ENCODE results near the gene RTKN2. TPM values are rescaled to one million over a fixed set of nuclear protein-coding genes. Genes with fewer than 3 reads are reported as not detected.

The RTKN2 gene
- total RNA-seq, 1 experiment from 2014 or later: 14.4 TPM

DNA sequence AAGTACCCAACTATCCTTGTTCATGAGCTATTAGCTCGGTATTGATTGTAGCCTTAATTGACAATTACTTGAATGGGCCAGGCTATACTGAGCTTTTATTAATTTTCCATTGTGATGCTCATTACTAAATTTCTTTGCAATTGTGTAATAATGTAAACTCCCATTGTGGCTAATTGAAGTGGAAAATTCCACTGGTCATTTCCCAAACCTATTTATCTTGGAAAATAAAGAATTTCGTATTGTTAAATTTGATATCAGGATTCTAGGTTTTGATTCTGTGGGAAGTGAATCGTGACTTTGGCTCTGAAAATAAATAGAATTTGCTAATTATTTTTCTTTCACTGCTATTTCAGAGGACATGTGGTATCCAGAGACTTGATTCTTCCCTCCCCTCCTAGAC is 111.0 kb downstream of the RTKN2 start:
- H3K18ac ChIP-seq (ENCODE audit: insufficient read length, low read depth, low read length): no peak overlapping the region
- H4K5ac ChIP-seq (ENCODE audit: insufficient read length, low read depth, low read length): no peak overlapping the region
- no peak overlapping the region for H3K27ac Mint-ChIP-seq
- H3K27me3 Mint-ChIP-seq (ENCODE audit: low read depth): no peaks in the 10 kb centered on the region; the same call in 1 of the 2 replicates
- H3K4me2 ChIP-seq (ENCODE audit: insufficient read depth, insufficient read length, low read length): no peak overlapping the region
- no peak overlapping the region for H2BK5ac ChIP-seq (ENCODE audit: insufficient read length, low read length)
- no peak overlapping the region for H2BK120ac ChIP-seq (ENCODE audit: low read depth, low read length, poor library complexity, severe bottlenecking)
- H3K36me3 Mint-ChIP-seq (ENCODE audit: insufficient read depth in 1 of 3, low read depth in 3 of 3): no peaks in the 10 kb centered on the region
- WGBS (ENCODE audit: extremely low coverage, insufficient read length, low lambda C conversion rate): no CpG with 5 or more reads among the region's 3 CpGs
- no peak overlapping the region for H3K27ac ChIP-seq (ENCODE audit: insufficient read length, low read depth, low read length)
- H3K56ac ChIP-seq (ENCODE audit: insufficient read length, low read depth, low read length): no peak overlapping the region
- H3K9me3 Mint-ChIP-seq: no peaks in the 10 kb centered on the region
- H3K9ac ChIP-seq (ENCODE audit: extremely low read depth, insufficient read length, low read length): no peak overlapping the region
- H2BK15ac ChIP-seq (ENCODE audit: low read depth, low read length): no peak overlapping the region
- H3K23me2 ChIP-seq (ENCODE audit: insufficient read length, low read depth, low read length, poor library complexity, severe bottlenecking): no peaks in the 10 kb centered on the region
- H2BK12ac ChIP-seq (ENCODE audit: insufficient read length, low read depth, low read length): no peak overlapping the region
- no peak overlapping the region for H2BK20ac ChIP-seq (ENCODE audit: low read depth, low read length, poor library complexity, severe bottlenecking)
- H3K27me3 ChIP-seq (ENCODE audit: insufficient read depth, low read length): no peaks in the 10 kb centered on the region
- no peaks in the 10 kb centered on the region for H3K79me1 ChIP-seq (ENCODE audit: insufficient read depth, low read depth, low read length, poor library complexity, severe bottlenecking)
- H3K4me1 ChIP-seq (ENCODE audit: insufficient read depth, low read length): no peaks in the 10 kb centered on the region
- H2AK5ac ChIP-seq (ENCODE audit: insufficient read length, low read length): no peak overlapping the region
- H4K8ac ChIP-seq (replicated peaks; ENCODE audit: insufficient read length, low read depth, low read length): no peak overlapping the region
- no peak overlapping the region for H2AFZ ChIP-seq (ENCODE audit: low read length)
- H4K20me1 ChIP-seq (ENCODE audit: control insufficient read depth, insufficient read depth, insufficient read length): no peaks in the 10 kb centered on the region
- no peaks in the 10 kb centered on the region for H3K9me3 ChIP-seq (ENCODE audit: control insufficient read depth, low read depth, low read length)
- H3K79me2 ChIP-seq (ENCODE audit: insufficient read depth, low read length): no peaks in the 10 kb centered on the region
- no peak overlapping the region for H3K23ac ChIP-seq (ENCODE audit: insufficient read length, low read depth, low read length)
- H3K4ac ChIP-seq (ENCODE audit: low read depth, low read length): no peak overlapping the region
- no peak overlapping the region for H4K91ac ChIP-seq (ENCODE audit: insufficient read length, low read depth, low read length)
- no peak overlapping the region for H3T11ph ChIP-seq (ENCODE audit: low read length)
- H3K4me1 Mint-ChIP-seq: peaks cover 0 to 5% of the 10 kb centered on the region in 2 experiments; a peak in 2 of 4 replicates
- no peak for DNase-seq
- TF ChIP-seq, protein P1, sequence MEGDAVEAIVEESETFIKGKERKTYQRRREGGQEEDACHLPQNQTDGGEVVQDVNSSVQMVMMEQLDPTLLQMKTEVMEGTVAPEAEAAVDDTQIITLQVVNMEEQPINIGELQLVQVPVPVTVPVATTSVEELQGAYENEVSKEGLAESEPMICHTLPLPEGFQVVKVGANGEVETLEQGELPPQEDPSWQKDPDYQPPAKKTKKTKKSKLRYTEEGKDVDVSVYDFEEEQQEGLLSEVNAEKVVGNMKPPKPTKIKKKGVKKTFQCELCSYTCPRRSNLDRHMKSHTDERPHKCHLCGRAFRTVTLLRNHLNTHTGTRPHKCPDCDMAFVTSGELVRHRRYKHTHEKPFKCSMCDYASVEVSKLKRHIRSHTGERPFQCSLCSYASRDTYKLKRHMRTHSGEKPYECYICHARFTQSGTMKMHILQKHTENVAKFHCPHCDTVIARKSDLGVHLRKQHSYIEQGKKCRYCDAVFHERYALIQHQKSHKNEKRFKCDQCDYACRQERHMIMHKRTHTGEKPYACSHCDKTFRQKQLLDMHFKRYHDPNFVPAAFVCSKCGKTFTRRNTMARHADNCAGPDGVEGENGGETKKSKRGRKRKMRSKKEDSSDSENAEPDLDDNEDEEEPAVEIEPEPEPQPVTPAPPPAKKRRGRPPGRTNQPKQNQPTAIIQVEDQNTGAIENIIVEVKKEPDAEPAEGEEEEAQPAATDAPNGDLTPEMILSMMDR (conservative IDR thresholded peaks at IDR 0.05): no peak
- no peak overlapping the region for H3K4me3 Mint-ChIP-seq
- no peak overlapping the region for H3K14ac ChIP-seq (ENCODE audit: insufficient read depth, low read length)

Data from H9 (cell line).